OCI-LY7 (cell line): ENCODE data around the gene CALY. TPM values are rescaled to one million over a fixed set of nuclear protein-coding genes. Genes with fewer than 3 reads are reported as not detected.

Experiments used
- BruUV-seq: library from RNA; stranded (reverse); fragments of 400-500 nt; replicated peaks from 2 replicates; lab custom pipeline; 2021; lab: Mats Ljungman, UMichigan
- CTCF ChIA-PET: fragments of 300-600 bp; sonication (Branson Sonifier 250); formaldehyde crosslinking; loops from one replicate; lab custom pipeline; 2022; ENCODE audit warnings: antibody characterized with exemption; ENCODE audit not compliant: unreplicated experiment; lab: Charles Lee
- POLR2A ChIA-PET: fragments of 300-600 bp; sonication (Branson Sonifier 250); formaldehyde crosslinking; loops from one replicate; lab custom pipeline; 2022; ENCODE audit warnings: antibody characterized with exemption; lab: Charles Lee
- DNase-seq: peaks from one replicate; pipeline ENCODE4 v3.0.0-alpha.2; 2015; ENCODE audit warnings: low spot score
- H2AFZ ChIP-seq: fragments of 200-600 bp; sonication (generic), shearing (Covaris generic); 2 replicates; pipeline ENCODE4 v1.6.1; 2014; ENCODE audit warnings: mild to moderate bottlenecking, antibody characterized with exemption, low read length, moderate library complexity
- H3K27ac ChIP-seq: fragments of 200-600 bp; sonication (generic); 2 replicates; pipeline ENCODE4 v1.5.1; 2014; ENCODE audit warnings: mixed run types, low read depth, mild to moderate bottlenecking, moderate library complexity, low read length, inconsistent platforms; ENCODE audit not compliant: poor library complexity, severe bottlenecking
- H3K36me3 ChIP-seq: fragments of 200-600 bp; sonication (generic); 2 replicates; pipeline ENCODE4 v1.6.1; 2014; ENCODE audit warnings: mild to moderate bottlenecking, antibody characterized with exemption, low read length, moderate library complexity, mixed read lengths; ENCODE audit not compliant: insufficient read depth
- H3K4me1 ChIP-seq: fragments of 200-600 bp; sonication (generic); 2 replicates; pipeline ENCODE4 v1.5.1; 2014; ENCODE audit warnings: mild to moderate bottlenecking, low read length; ENCODE audit not compliant: insufficient read depth, poor library complexity, severe bottlenecking
- H3K4me2 ChIP-seq: fragments of 200-600 bp; sonication (generic); 2 replicates; pipeline ENCODE4 v1.6.1; 2014; ENCODE audit warnings: mild to moderate bottlenecking, low read length
- H3K4me3 ChIP-seq: fragments of 200-600 bp; sonication (generic); 2 replicates; pipeline ENCODE4 v1.5.1; 2014; ENCODE audit warnings: mild to moderate bottlenecking, low read depth, low read length; ENCODE audit not compliant: poor library complexity, severe bottlenecking
- H3K79me2 ChIP-seq: fragments of 200-600 bp; sonication (generic); 2 replicates; pipeline ENCODE4 v1.6.1; 2016; ENCODE audit warnings: low read depth, mild to moderate bottlenecking, low read length, moderate library complexity, mixed read lengths; ENCODE audit not compliant: insufficient read depth
- H3K9me2 ChIP-seq: fragments of 200-600 bp; sonication (generic); 2 replicates; pipeline ENCODE4 v1.6.1; 2016; ENCODE audit warnings: mild to moderate bottlenecking, low read length, mixed read lengths; ENCODE audit not compliant: insufficient read depth
- H3K9me3 ChIP-seq: fragments of 200-600 bp; sonication (generic); 2 replicates; pipeline ENCODE4 v1.6.1; 2014; ENCODE audit warnings: mild to moderate bottlenecking, mixed run types, low read length, mixed read lengths
- H4K20me1 ChIP-seq: fragments of 200-600 bp; sonication (generic); 2 replicates; pipeline ENCODE4 v1.6.1; 2014; ENCODE audit warnings: mild to moderate bottlenecking, antibody characterized with exemption, low read length, moderate library complexity, mixed read lengths; ENCODE audit not compliant: insufficient read depth
- EZH2phosphoT487 ChIP-seq: fragments of 200-600 bp; sonication (generic); IDR thresholded peaks from 2 replicates; pipeline ENCODE4 v1.6.1; 2018; ENCODE audit warnings: low read depth, borderline replicate concordance, mild to moderate bottlenecking, mixed run types, antibody characterized with exemption, low read length, moderate library complexity, mixed read lengths
- intact Hi-C: fragments of 100-400 bp; cut with micrococcal nuclease; formaldehyde crosslinking; loops from one replicate; pipeline ENCODE4 v1.10.0; 2022; ENCODE audit not compliant: unreplicated experiment
- total RNA-seq, 2 experiments: library from RNA; depleted of rRNA in 1 of 2; stranded (reverse); fragments of >200 nt in 1 of 2; shearing (Covaris generic) in 1 of 2; gene quantifications; 2 replicates each; pipeline ENCODE4 v1.2.3, GENCODE V29; 2014 to 2022
- TF ChIP-seq, protein P1 (sequence below): fragments of 200-600 bp; sonication (generic); conservative IDR thresholded peaks from 2 replicates; pipeline ENCODE4 v1.5.1; 2014; ENCODE audit warnings: mild to moderate bottlenecking, antibody characterized with exemption, low read length, moderate library complexity, mixed read lengths

CALY gene
- total RNA-seq, 2 experiments from 2014 or later: not detected

DNA sequence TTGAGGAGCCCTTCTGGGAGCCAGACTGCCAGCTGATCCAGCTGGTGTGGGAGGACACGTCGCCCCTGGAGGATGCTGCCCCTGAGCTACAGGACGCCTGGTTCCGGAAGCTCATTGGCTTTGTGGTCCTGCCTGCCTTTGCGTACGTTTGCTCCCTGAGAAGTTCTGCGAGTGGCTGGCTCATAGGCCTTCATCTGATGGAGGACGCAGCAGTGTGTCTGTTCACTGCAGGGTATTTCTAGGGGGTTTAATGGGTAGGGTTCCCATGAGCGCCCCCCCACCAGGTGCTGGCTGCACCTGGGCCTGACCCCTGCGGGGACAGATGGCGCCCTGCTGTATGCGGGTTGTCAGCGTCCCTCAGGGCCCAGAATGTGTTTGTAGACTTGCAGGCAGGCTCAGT lies 47.4 kb upstream of the CALY start:
- Histone ChIP-seq H3K27ac (no peak overlapping the region), H3K4me2 (no peak overlapping the region), H3K9me2 (no peaks in the 10 kb centered on the region), H3K9me3 (no peaks in the 10 kb centered on the region), H3K79me2 (peaks cover 10% of the 10 kb centered on the region; the same call in 1 of the 2 replicates), H3K4me1 (peaks cover 22% of the 10 kb centered on the region), H3K4me3 (no peak overlapping the region), H3K36me3 (no peaks in the 10 kb centered on the region), H2AFZ (no peak overlapping the region), H4K20me1 (no peaks in the 10 kb centered on the region)
- TF ChIP-seq, protein P1, sequence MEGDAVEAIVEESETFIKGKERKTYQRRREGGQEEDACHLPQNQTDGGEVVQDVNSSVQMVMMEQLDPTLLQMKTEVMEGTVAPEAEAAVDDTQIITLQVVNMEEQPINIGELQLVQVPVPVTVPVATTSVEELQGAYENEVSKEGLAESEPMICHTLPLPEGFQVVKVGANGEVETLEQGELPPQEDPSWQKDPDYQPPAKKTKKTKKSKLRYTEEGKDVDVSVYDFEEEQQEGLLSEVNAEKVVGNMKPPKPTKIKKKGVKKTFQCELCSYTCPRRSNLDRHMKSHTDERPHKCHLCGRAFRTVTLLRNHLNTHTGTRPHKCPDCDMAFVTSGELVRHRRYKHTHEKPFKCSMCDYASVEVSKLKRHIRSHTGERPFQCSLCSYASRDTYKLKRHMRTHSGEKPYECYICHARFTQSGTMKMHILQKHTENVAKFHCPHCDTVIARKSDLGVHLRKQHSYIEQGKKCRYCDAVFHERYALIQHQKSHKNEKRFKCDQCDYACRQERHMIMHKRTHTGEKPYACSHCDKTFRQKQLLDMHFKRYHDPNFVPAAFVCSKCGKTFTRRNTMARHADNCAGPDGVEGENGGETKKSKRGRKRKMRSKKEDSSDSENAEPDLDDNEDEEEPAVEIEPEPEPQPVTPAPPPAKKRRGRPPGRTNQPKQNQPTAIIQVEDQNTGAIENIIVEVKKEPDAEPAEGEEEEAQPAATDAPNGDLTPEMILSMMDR: no peak
- TF ChIP-seq EZH2phosphoT487: no peak
- no peak for DNase-seq
- intact Hi-C loops: no loop called here
- POLR2A ChIA-PET: no interaction called here
- CTCF ChIA-PET: no interaction called here
- BruUV-seq: no TSS peak

DNA sequence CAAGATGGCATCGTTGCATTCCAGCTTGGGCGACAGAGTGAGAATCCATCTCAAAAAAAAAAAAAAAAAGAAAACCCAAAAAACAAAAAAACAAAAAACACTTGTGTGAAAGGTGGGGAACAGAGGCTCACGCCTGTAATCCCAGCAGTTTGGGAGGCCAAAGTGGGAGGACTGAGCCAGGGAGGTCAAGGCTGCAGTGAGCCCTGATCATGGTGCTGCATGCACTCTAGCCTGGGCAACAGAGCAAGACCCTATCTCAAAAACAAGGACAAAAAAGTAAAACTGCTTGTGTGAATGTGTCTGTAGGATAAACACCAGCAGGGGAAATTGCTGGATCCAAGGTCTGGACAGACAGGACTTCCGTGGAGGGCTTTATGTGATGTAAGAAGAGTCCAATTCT lies 46.9 kb upstream of the CALY start:
- no TSS peak for BruUV-seq
- Histone ChIP-seq H3K4me3 (no peak overlapping the region), H3K9me3 (no peaks in the 10 kb centered on the region), H4K20me1 (no peaks in the 10 kb centered on the region), H3K79me2 (peaks cover 10% of the 10 kb centered on the region; the same call in 1 of the 2 replicates), H3K4me1 (peaks cover 24% of the 10 kb centered on the region), H3K27ac (no peak overlapping the region), H2AFZ (no peak overlapping the region), H3K4me2 (no peak overlapping the region), H3K36me3 (no peaks in the 10 kb centered on the region), H3K9me2 (no peaks in the 10 kb centered on the region)
- POLR2A ChIA-PET: no interaction called here
- DNase-seq: no peak
- intact Hi-C loops: no loop called here
- CTCF ChIA-PET: no interaction called here
- TF ChIP-seq, protein P1: no peak
- no peak for TF ChIP-seq EZH2phosphoT487

GRCh38 chr10:133381036-133381435 lies 44.3 kb upstream of the CALY start:
- no peaks in the 10 kb centered on the region for H3K79me2 ChIP-seq
- peaks cover 22% of the 10 kb centered on the region for H3K4me1 ChIP-seq
- BruUV-seq: no TSS peak
- no peaks in the 10 kb centered on the region for H3K9me3 ChIP-seq
- ChIA-PET POLR2A (no interaction called here), CTCF (no interaction called here)
- H3K4me2 ChIP-seq: no peak overlapping the region
- no peaks in the 10 kb centered on the region for H3K36me3 ChIP-seq
- no peaks in the 10 kb centered on the region for H4K20me1 ChIP-seq
- H3K9me2 ChIP-seq: no peaks in the 10 kb centered on the region
- no peak overlapping the region for H2AFZ ChIP-seq
- no peak for TF ChIP-seq EZH2phosphoT487
- TF ChIP-seq, protein P1: no peak
- intact Hi-C loops: no loop called here
- no peak overlapping the region for H3K4me3 ChIP-seq
- H3K27ac ChIP-seq: no peak overlapping the region
- DNase-seq: no peak
